K562 (cell line): ENCODE results near the gene ITPKA. TPM values are rescaled to one million over a fixed set of nuclear protein-coding genes. Genes with fewer than 3 reads are reported as not detected.

Source experiments
- CEBPB ChIP-seq: fragments of 450-650 bp; IDR thresholded peaks from 2 replicates; pipeline ENCODE4 v1.6.1; 2016; ENCODE audit warnings: missing genetic modification characterization, missing compliant biosample characterization
- CREB1 ChIP-seq, 2 experiments: sonication (generic) in 1 of 2; formaldehyde crosslinking in 1 of 2; IDR thresholded peaks; 2 replicates each; pipeline versions ENCODE4 v1.6.1 to v1.8.0; 2012 to 2022; ENCODE audit warnings: inconsistent platforms in 1 of 2, mild to moderate bottlenecking in 1 of 2, missing genetic modification reagents in 1 of 2, moderate library complexity in 1 of 2
- EP400 ChIP-seq: fragments of 450-650 bp; IDR thresholded peaks from 2 replicates; pipeline ENCODE4 v1.6.1; 2017; ENCODE audit warnings: antibody characterized with exemption, mild to moderate bottlenecking, moderate library complexity
- FOXA1 ChIP-seq: fragments of 450-650 bp; IDR thresholded peaks from 2 replicates; pipeline ENCODE4 v1.6.1; 2016; ENCODE audit warnings: mild to moderate bottlenecking, borderline replicate concordance
- HNRNPH1 ChIP-seq: fragments of 200-400 bp; formaldehyde crosslinking; optimal IDR thresholded peaks from 2 replicates; pipeline ENCODE3; 2017; ENCODE audit warnings: low read depth, mild to moderate bottlenecking, low read length, moderate library complexity
- MAZ ChIP-seq, 2 experiments: fragments of 450-650 bp in 1 of 2; sonication (generic) in 1 of 2; formaldehyde crosslinking; IDR thresholded peaks in 1 of 2; conservative IDR thresholded peaks in 1 of 2; 2 replicates each; pipeline versions ENCODE4 v1.4.0 to v1.5.0; 2020; ENCODE audit warnings: mild to moderate bottlenecking in 1 of 2, missing genetic modification reagents in 1 of 2
- MITF ChIP-seq: IDR thresholded peaks from 2 replicates; pipeline ENCODE4 v1.6.1; 2014; ENCODE audit warnings: antibody characterized with exemption
- NR2C2 ChIP-seq, 2 experiments: fragments of 200-800 bp in 1 of 2; sonication (Bioruptor generic) in 1 of 2; sonication (generic) in 1 of 2; formaldehyde crosslinking in 1 of 2; IDR thresholded peaks; 2 replicates each; pipeline versions ENCODE4 v1.6.1 to v1.8.0; 2016 to 2022; ENCODE audit warnings: mild to moderate bottlenecking in 1 of 2, missing compliant biosample characterization in 1 of 2, missing genetic modification characterization in 1 of 2, missing genetic modification reagents in 1 of 2
- NRF1 ChIP-seq, 2 experiments: fragments of 450-650 bp; IDR thresholded peaks in 1 of 2; conservative IDR thresholded peaks in 1 of 2; 2 replicates each; pipeline ENCODE4 v1.6.1; 2014; ENCODE audit warnings: mild to moderate bottlenecking in 2 of 2
- SMAD3 ChIP-seq: fragments of 450-650 bp; formaldehyde crosslinking; conservative IDR thresholded peaks from 2 replicates; pipeline ENCODE4 v1.4.0; 2020; ENCODE audit warnings: mild to moderate bottlenecking
- SNRNP70 ChIP-seq: fragments of 200-400 bp; formaldehyde crosslinking; optimal IDR thresholded peaks from 2 replicates; pipeline ENCODE3; 2017; ENCODE audit warnings: low read depth, low read length
- SP1 ChIP-seq: sonication (generic); formaldehyde crosslinking; IDR thresholded peaks from 2 replicates; pipeline ENCODE4 v1.8.1; 2022; ENCODE audit warnings: mild to moderate bottlenecking, missing genetic modification reagents
- SRSF3 ChIP-seq: fragments of 200-400 bp; formaldehyde crosslinking; IDR thresholded peaks from 2 replicates; pipeline ENCODE4 v1.6.1; 2016; ENCODE audit warnings: mild to moderate bottlenecking, low read length, moderate library complexity; ENCODE audit not compliant: insufficient read depth
- TCF3 ChIP-seq: sonication (generic); formaldehyde crosslinking; IDR thresholded peaks from 2 replicates; pipeline ENCODE4 v1.4.0; 2020; ENCODE audit warnings: mild to moderate bottlenecking, missing genetic modification reagents
- YY1 ChIP-seq, 3 experiments: IDR thresholded peaks; 2 replicates each; pipeline ENCODE4 v1.6.1; 2011; ENCODE audit warnings: low read length in 2 of 3, mild to moderate bottlenecking in 2 of 3, moderate library complexity in 2 of 3, borderline replicate concordance in 1 of 3, control low read depth in 1 of 3, low read depth in 1 of 3; ENCODE audit not compliant: insufficient read depth in 3 of 3, insufficient replicate concordance in 2 of 3, control insufficient read depth in 1 of 3, insufficient read length in 1 of 3; ENCODE audit errors: extremely low read depth in 1 of 3
- ZBED1 ChIP-seq: IDR thresholded peaks from 2 replicates; pipeline ENCODE4 v1.6.1; 2014
- ZBTB1 ChIP-seq: sonication (generic); formaldehyde crosslinking; IDR thresholded peaks from 2 replicates; pipeline ENCODE4 v1.8.1; 2023; ENCODE audit warnings: missing genetic modification reagents, low read depth, mild to moderate bottlenecking, borderline replicate concordance
- ZBTB17 ChIP-seq: fragments of 450-650 bp; formaldehyde crosslinking; IDR thresholded peaks from 2 replicates; pipeline ENCODE4 v1.4.0; 2020; ENCODE audit warnings: mild to moderate bottlenecking
- ZNF395 ChIP-seq: fragments of 200-800 bp; sonication (Bioruptor generic); IDR thresholded peaks from 2 replicates; pipeline ENCODE4 v1.6.1; 2017; ENCODE audit warnings: missing genetic modification characterization, missing compliant biosample characterization
- ZNF431 ChIP-seq: sonication (generic); formaldehyde crosslinking; IDR thresholded peaks from 2 replicates; pipeline ENCODE4 v1.8.0; 2022; ENCODE audit warnings: mild to moderate bottlenecking, missing genetic modification reagents
- ZNF740 ChIP-seq, 3 experiments: fragments of 200-800 bp in 1 of 3; sonication (Bioruptor generic) in 1 of 3; sonication (generic) in 1 of 3; formaldehyde crosslinking in 1 of 3; IDR thresholded peaks; 2 replicates each; pipeline versions ENCODE4 v1.6.1 to v1.8.0; 2016 to 2022; ENCODE audit warnings: mild to moderate bottlenecking in 2 of 3, missing compliant biosample characterization in 2 of 3, missing genetic modification characterization in 2 of 3, missing genetic modification reagents in 1 of 3
- ZNF785 ChIP-seq: fragments of 250-450 bp; sonication (Bioruptor Pico); IDR thresholded peaks from 2 replicates; pipeline ENCODE4 v1.4.0; 2020; ENCODE audit warnings: mild to moderate bottlenecking
- polyA plus RNA-seq, 8 experiments: library from polyadenylated mRNA; depleted of rRNA in 4 of 8; stranded (reverse) in 5 of 8; unstranded in 3 of 8; fragments of >200 nt; fragmentation: Nextera tagmentation in 2 of 8; fragmentation: Illumina TruSeq in 1 of 8; extraction: Ambion mirVana in 2 of 8; extraction: Trizol in 1 of 8; gene quantifications; 2 replicates each; pipeline versions ENCODE4 v1.2.1 to v1.2.3, GENCODE V29; 2011 to 2014; ENCODE audit warnings: inconsistent platforms in 1 of 8, missing spikeins in 1 of 8
- total RNA-seq, 7 experiments: library from RNA; depleted of rRNA in 6 of 7; stranded (reverse); fragments of >200 nt in 6 of 7; fragmentation: Illumina TruSeq in 2 of 7; extraction: Trizol in 2 of 7; gene quantifications; 2 replicates each; pipeline versions ENCODE4 v1.2.1 to v1.2.3, GENCODE V29; 2011 to 2021; ENCODE audit warnings: low replicate concordance in 1 of 7

ITPKA gene
- total and polyA plus RNA-seq, 9 of the 15 experiments (the other 6 are each of a cell fraction or from before 2014, with no cell fraction given), result 0.14 to 68.4 (median 11.5) TPM

- TF ChIP-seq ZNF740 (CRISPR knock-in tag; IDR thresholded peaks at IDR 0.05) (peak; percentile 76; the same call in 1 of the 2 replicates), ZNF740 (tag; IDR thresholded peaks at IDR 0.05) (no peak), NRF1 (conservative IDR thresholded peaks at IDR 0.05 in 1 of 2, IDR thresholded peaks at IDR 0.05 in 1 of 2) (peak; percentile 73 to 78), CEBPB (tag) (no peak), SRSF3 (no peak), SMAD3 (CRISPR knock-in tag) (no peak), CREB1 (IDR thresholded peaks at IDR 0.05) (no peak), CREB1 (CRISPR knock-in tag; IDR thresholded peaks at IDR 0.05) (peak; percentile 19; the same call in 1 of the 2 replicates), MITF (no peak), HNRNPH1 (no peak), ZBTB1 (no peak), NR2C2 (CRISPR knock-in tag; IDR thresholded peaks at IDR 0.05) (0 out of 2 replicates have a peak, but pooled peaks have one; percentile 41), NR2C2 (tag; IDR thresholded peaks at IDR 0.05) (peak; percentile 73), SNRNP70 (no peak), YY1 (IDR thresholded peaks at IDR 0.05; ENCODE audit: borderline replicate concordance in 1 of 3, control insufficient read depth in 1 of 3, extremely low read depth in 1 of 3, insufficient read depth in 3 of 3, insufficient read length in 1 of 3, insufficient replicate concordance in 2 of 3, low read depth in 1 of 3, low read length in 2 of 3) (peak in 1 of 3 experiments; percentile 44), ZNF395 (CRISPR knock-in tag) (peak; percentile 79; the same call in 1 of the 2 replicates), ZBTB17 (peak; percentile 28; the same call in 1 of the 2 replicates), ZNF431 (CRISPR knock-in tag) (peak; percentile 14; the same call in 1 of the 2 replicates), FOXA1 (no peak), ZNF785 (CRISPR knock-in tag) (no peak), EP400 (peak; percentile 62), TCF3 (CRISPR knock-in tag) (no peak), SP1 (CRISPR knock-in tag) (peak; percentile 79; the same call in 1 of the 2 replicates), ZBED1 (0 out of 2 replicates have a peak, but pooled peaks have one; percentile 11), MAZ (CRISPR knock-in tag; conservative IDR thresholded peaks at IDR 0.05 in 1 of 2, IDR thresholded peaks at IDR 0.05 in 1 of 2) (peak; percentile 86 to 88; a peak in 3 of 4 replicates)
Measured at GRCh38 chr15:41493205-41493901, at the start of gene ITPKA (continued).
